Measurements from ENCODE around the gene PLPPR1.

PLPPR1 gene

GRCh38 chr9:101047848-101048397 is 19.4 kb downstream of the PLPPR1 start:
- H3K4me3 ChIP-seq (ENCODE audit: low read depth, low read length) = no peak overlapping the region
- TF ChIP-seq CTCF (IDR thresholded peaks at IDR 0.05; ENCODE audit: low read depth, low read length, missing control alignments) = no peak
- no peak for DNase-seq (ENCODE audit: low read depth)

- no peak for DNase-seq (ENCODE audit: low read depth)
These were observed 22.1 kb downstream of the PLPPR1 start for GRCh38 chr9:101050650-101051049.

GRCh38 chr9:101054657-101055056 is 26.1 kb downstream of the PLPPR1 start:
- no peak overlapping the region for H3K4me3 ChIP-seq (ENCODE audit: low read depth, low read length)
- no peak for DNase-seq (ENCODE audit: low read depth)
- TF ChIP-seq CTCF (IDR thresholded peaks at IDR 0.05; ENCODE audit: low read depth, low read length, missing control alignments) = no peak

More at GRCh38 chr9:101050650-101051049, 22.1 kb downstream of the PLPPR1 start:
- H3K4me3 ChIP-seq (ENCODE audit: low read depth, low read length) = no peak overlapping the region
- no peak for TF ChIP-seq CTCF (IDR thresholded peaks at IDR 0.05; ENCODE audit: low read depth, low read length, missing control alignments)

GRCh38 chr9:101055516-101055915 is 27.0 kb downstream of the PLPPR1 start:
- TF ChIP-seq CTCF (IDR thresholded peaks at IDR 0.05; ENCODE audit: low read depth, low read length, missing control alignments) = no peak
- H3K4me3 ChIP-seq (ENCODE audit: low read depth, low read length) = no peak overlapping the region
- DNase-seq (ENCODE audit: low read depth) = no peak

GRCh38 chr9:101062686-101063085 is 34.2 kb downstream of the PLPPR1 start:
- H3K4me3 ChIP-seq (ENCODE audit: low read depth, low read length) = no peak overlapping the region
- no peak for TF ChIP-seq CTCF (IDR thresholded peaks at IDR 0.05; ENCODE audit: low read depth, low read length, missing control alignments)
- DNase-seq (ENCODE audit: low read depth) = no peak

GRCh38 chr9:101063192-101063591 is 34.7 kb downstream of the PLPPR1 start:
- no peak overlapping the region for H3K4me3 ChIP-seq (ENCODE audit: low read depth, low read length)
- TF ChIP-seq CTCF (IDR thresholded peaks at IDR 0.05; ENCODE audit: low read depth, low read length, missing control alignments) = no peak
- no peak for DNase-seq (ENCODE audit: low read depth)

GRCh38 chr9:101064206-101064605 is 35.7 kb downstream of the PLPPR1 start:
- H3K4me3 ChIP-seq (ENCODE audit: low read depth, low read length) = no peak overlapping the region
- no peak for TF ChIP-seq CTCF (IDR thresholded peaks at IDR 0.05; ENCODE audit: low read depth, low read length, missing control alignments)
- no peak for DNase-seq (ENCODE audit: low read depth)
